HepG2 (cell line): ENCODE results near the gene PDHX. TPM values are rescaled to one million over a fixed set of nuclear protein-coding genes. Genes with fewer than 3 reads are reported as not detected.

Experiments used
- ATF1 ChIP-seq: IDR thresholded peaks from 2 replicates; pipeline ENCODE4 v1.6.1; 2016; ENCODE audit warnings: mild to moderate bottlenecking, control low read depth
- DNMT3B ChIP-seq: conservative IDR thresholded peaks from 2 replicates; pipeline ENCODE4 v1.6.1; 2016; ENCODE audit warnings: missing biosample characterization, control low read depth
- GABPB1 ChIP-seq: IDR thresholded peaks from 2 replicates; pipeline ENCODE4 v1.6.1; 2016; ENCODE audit warnings: mild to moderate bottlenecking, missing genetic modification reagents, moderate library complexity, missing compliant biosample characterization
- GTF3A ChIP-seq: sonication (generic); formaldehyde crosslinking; conservative IDR thresholded peaks from 2 replicates; pipeline ENCODE4 v1.4.0; 2020; ENCODE audit warnings: mild to moderate bottlenecking, missing genetic modification reagents
- HDAC1 ChIP-seq: sonication (generic); formaldehyde crosslinking; IDR thresholded peaks from 2 replicates; pipeline ENCODE4 v1.5.1; 2020; ENCODE audit warnings: mild to moderate bottlenecking, missing genetic modification reagents
- LCORL ChIP-seq, 2 experiments: fragments of 450-650 bp in 1 of 2; sonication (generic) in 1 of 2; formaldehyde crosslinking in 1 of 2; IDR thresholded peaks; 2 replicates each; pipeline versions ENCODE4 v1.5.0 to v1.6.1; 2017 to 2020; ENCODE audit warnings: antibody characterized with exemption in 1 of 2, missing genetic modification reagents in 1 of 2
- MTERF4 ChIP-seq: sonication (generic); formaldehyde crosslinking; IDR thresholded peaks from 2 replicates; pipeline ENCODE4 v1.8.0; 2023; ENCODE audit warnings: mild to moderate bottlenecking, missing genetic modification reagents
- NCOA2 ChIP-seq: sonication (generic); formaldehyde crosslinking; IDR thresholded peaks from 2 replicates; pipeline ENCODE4 v1.8.0; 2022; ENCODE audit warnings: inconsistent platforms
- NFE2 ChIP-seq: sonication (generic); formaldehyde crosslinking; IDR thresholded peaks from 2 replicates; pipeline ENCODE4 v1.4.0; 2020; ENCODE audit warnings: missing genetic modification reagents
- PHB2 ChIP-seq: fragments of 450-650 bp; IDR thresholded peaks from 2 replicates; pipeline ENCODE4 v1.6.1; 2018; ENCODE audit not compliant: partially characterized antibody
- RARA ChIP-seq: IDR thresholded peaks from 2 replicates; pipeline ENCODE4 v1.6.1; 2016; ENCODE audit warnings: missing genetic modification reagents, missing compliant biosample characterization
- RBFOX2 ChIP-seq: fragments of 200-400 bp; formaldehyde crosslinking; IDR thresholded peaks from 2 replicates; pipeline ENCODE4 v1.6.1; 2017; ENCODE audit warnings: low read depth, mild to moderate bottlenecking, low read length
- RNF2 ChIP-seq: fragments of 450-650 bp; conservative IDR thresholded peaks from 2 replicates; pipeline ENCODE4 v1.6.1; 2016; ENCODE audit warnings: low read depth
- SNRNP70 ChIP-seq: fragments of 200-400 bp; formaldehyde crosslinking; IDR thresholded peaks from 2 replicates; pipeline ENCODE4 v1.6.1; 2017; ENCODE audit warnings: mild to moderate bottlenecking, low read depth, low read length, moderate library complexity
- SP140L ChIP-seq: sonication (generic); formaldehyde crosslinking; IDR thresholded peaks from 2 replicates; pipeline ENCODE4 v1.4.0; 2020; ENCODE audit warnings: missing genetic modification reagents, borderline replicate concordance
- TBX3 ChIP-seq: fragments of 450-650 bp; IDR thresholded peaks from 2 replicates; pipeline ENCODE4 v1.6.1; 2017; ENCODE audit warnings: antibody characterized with exemption, mild to moderate bottlenecking, inconsistent platforms, borderline replicate concordance
- TSC22D2 ChIP-seq: sonication (generic); formaldehyde crosslinking; IDR thresholded peaks from 2 replicates; pipeline ENCODE4 v1.5.1; 2020; ENCODE audit warnings: missing genetic modification reagents, mild to moderate bottlenecking, borderline replicate concordance
- ZNF251 ChIP-seq: sonication (generic); formaldehyde crosslinking; IDR thresholded peaks from 2 replicates; pipeline ENCODE4 v1.9.0; 2021; ENCODE audit warnings: mild to moderate bottlenecking, missing genetic modification reagents
- ZNF720 ChIP-seq: sonication (generic); formaldehyde crosslinking; IDR thresholded peaks from 2 replicates; pipeline ENCODE4 v1.4.0; 2020; ENCODE audit warnings: missing genetic modification reagents
- ZNF770 ChIP-seq: sonication (generic); formaldehyde crosslinking; IDR thresholded peaks from 2 replicates; pipeline ENCODE4 v1.5.0; 2020; ENCODE audit warnings: mild to moderate bottlenecking, missing genetic modification reagents
- ZSCAN29 ChIP-seq: sonication (generic); formaldehyde crosslinking; conservative IDR thresholded peaks from 2 replicates; pipeline ENCODE4 v1.4.0; 2020; ENCODE audit warnings: mild to moderate bottlenecking, missing genetic modification reagents
- polyA plus RNA-seq, 8 experiments: library from polyadenylated mRNA; depleted of rRNA in 3 of 8; stranded (reverse) in 7 of 8; unstranded in 1 of 8; fragments of >200 nt; fragmentation: Illumina TruSeq in 4 of 8; extraction: Trizol in 4 of 8; gene quantifications; 2 replicates each; pipeline versions ENCODE4 v1.2.1 to v1.2.3, GENCODE V29; 2011 to 2016; ENCODE audit warnings: low read depth in 4 of 8, missing spikeins in 1 of 8, mixed read lengths in 1 of 8; ENCODE audit not compliant: insufficient read depth in 1 of 8
- total RNA-seq, 5 experiments: library from RNA; depleted of rRNA; stranded (reverse); fragments of >200 nt; fragmentation: Illumina TruSeq; extraction: Trizol; gene quantifications; 2 replicates each; pipeline ENCODE4 v1.2.3, GENCODE V29; 2016; ENCODE audit warnings: low read depth in 1 of 5
- TF ChIP-seq, protein P1 (sequence below): sonication (generic); formaldehyde crosslinking; IDR thresholded peaks from 2 replicates; pipeline ENCODE4 v1.5.1; 2020; ENCODE audit warnings: missing genetic modification reagents, mild to moderate bottlenecking, borderline replicate concordance
- TF ChIP-seq, protein P2 (sequence below): sonication (generic); formaldehyde crosslinking; IDR thresholded peaks from 2 replicates; pipeline ENCODE4 v1.5.0; 2020; ENCODE audit warnings: missing genetic modification reagents, mild to moderate bottlenecking, borderline replicate concordance

Gene PDHX
- total and polyA plus RNA-seq, 2 of the 13 experiments (the other 11 are each of a cell fraction or from before 2014, with no cell fraction given) = 41.0 to 73.8 TPM

GRCh38 chr11:34916015-34916842, at the start of gene PDHX, which contains the start of gene APIP (continued):
- TF ChIP-seq, protein P1, sequence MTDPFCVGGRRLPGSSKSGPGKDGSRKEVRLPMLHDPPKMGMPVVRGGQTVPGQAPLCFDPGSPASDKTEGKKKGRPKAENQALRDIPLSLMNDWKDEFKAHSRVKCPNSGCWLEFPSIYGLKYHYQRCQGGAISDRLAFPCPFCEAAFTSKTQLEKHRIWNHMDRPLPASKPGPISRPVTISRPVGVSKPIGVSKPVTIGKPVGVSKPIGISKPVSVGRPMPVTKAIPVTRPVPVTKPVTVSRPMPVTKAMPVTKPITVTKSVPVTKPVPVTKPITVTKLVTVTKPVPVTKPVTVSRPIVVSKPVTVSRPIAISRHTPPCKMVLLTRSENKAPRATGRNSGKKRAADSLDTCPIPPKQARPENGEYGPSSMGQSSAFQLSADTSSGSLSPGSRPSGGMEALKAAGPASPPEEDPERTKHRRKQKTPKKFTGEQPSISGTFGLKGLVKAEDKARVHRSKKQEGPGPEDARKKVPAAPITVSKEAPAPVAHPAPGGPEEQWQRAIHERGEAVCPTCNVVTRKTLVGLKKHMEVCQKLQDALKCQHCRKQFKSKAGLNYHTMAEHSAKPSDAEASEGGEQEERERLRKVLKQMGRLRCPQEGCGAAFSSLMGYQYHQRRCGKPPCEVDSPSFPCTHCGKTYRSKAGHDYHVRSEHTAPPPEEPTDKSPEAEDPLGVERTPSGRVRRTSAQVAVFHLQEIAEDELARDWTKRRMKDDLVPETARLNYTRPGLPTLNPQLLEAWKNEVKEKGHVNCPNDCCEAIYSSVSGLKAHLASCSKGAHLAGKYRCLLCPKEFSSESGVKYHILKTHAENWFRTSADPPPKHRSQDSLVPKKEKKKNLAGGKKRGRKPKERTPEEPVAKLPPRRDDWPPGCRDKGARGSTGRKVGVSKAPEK (CRISPR knock-in tag) = 0 out of 2 replicates have a peak, but pooled peaks have one; percentile 11
- no peak for TF ChIP-seq ZNF720 (CRISPR knock-in tag)
- no peak for TF ChIP-seq SP140L (CRISPR knock-in tag)
- TF ChIP-seq DNMT3B = no peak
- no peak for TF ChIP-seq LCORL (IDR thresholded peaks at IDR 0.05)
- peak; percentile 68 for TF ChIP-seq LCORL (CRISPR knock-in tag; IDR thresholded peaks at IDR 0.05)
- no peak for TF ChIP-seq ZSCAN29 (CRISPR knock-in tag)
- TF ChIP-seq TSC22D2 (CRISPR knock-in tag) = no peak; the same call in 1 of the 2 replicates
- TF ChIP-seq MTERF4 (CRISPR knock-in tag) = no peak
- no peak for TF ChIP-seq NFE2 (CRISPR knock-in tag)
- 0 out of 2 replicates have a peak, but pooled peaks have one; percentile 29 for TF ChIP-seq RNF2
- TF ChIP-seq RBFOX2 = peak; percentile 86
- TF ChIP-seq HDAC1 (CRISPR knock-in tag) = peak; percentile 78
- TF ChIP-seq PHB2 = no peak
- no peak for TF ChIP-seq GTF3A (CRISPR knock-in tag)
- 0 out of 2 replicates have a peak, but pooled peaks have one; percentile 16 for TF ChIP-seq ATF1 (CRISPR knock-in tag)
- TF ChIP-seq SNRNP70 = no peak
- peak; percentile 49 for TF ChIP-seq RARA (CRISPR knock-in tag)
- TF ChIP-seq, protein P2, sequence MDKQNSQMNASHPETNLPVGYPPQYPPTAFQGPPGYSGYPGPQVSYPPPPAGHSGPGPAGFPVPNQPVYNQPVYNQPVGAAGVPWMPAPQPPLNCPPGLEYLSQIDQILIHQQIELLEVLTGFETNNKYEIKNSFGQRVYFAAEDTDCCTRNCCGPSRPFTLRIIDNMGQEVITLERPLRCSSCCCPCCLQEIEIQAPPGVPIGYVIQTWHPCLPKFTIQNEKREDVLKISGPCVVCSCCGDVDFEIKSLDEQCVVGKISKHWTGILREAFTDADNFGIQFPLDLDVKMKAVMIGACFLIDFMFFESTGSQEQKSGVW (CRISPR knock-in tag) = no peak
- no peak for TF ChIP-seq ZNF251
- no peak for TF ChIP-seq TBX3
- peak; percentile 89 for TF ChIP-seq ZNF770
- peak; percentile 83 for TF ChIP-seq GABPB1
- peak; percentile 48; the same call in 1 of the 2 replicates for TF ChIP-seq NCOA2
